ENCODE measurements around the gene INKA2.

INKA2 gene

GRCh38 chr1:111739194-111739924, at the start of gene INKA2:
INKA2 (minus strand) TSS chr1:111739395; CDS start chr1:111739242, 153 bp downstream.
- peak within 1 kb of the TSS; percentile 87 for H3K27ac Mint-ChIP-seq
- peak within 1 kb of the TSS; percentile 85 for H3K4me3 Mint-ChIP-seq
- ATAC-seq = peak; percentile 88
- no peaks in the 10 kb centered on the region for H3K36me3 Mint-ChIP-seq
- DNase-seq (ENCODE audit: low spot score in 2 of 2) = peak; percentile 71 to 90
- H3K4me1 Mint-ChIP-seq = peaks cover 33% of the 10 kb centered on the region
- H3K9me3 Mint-ChIP-seq = no peaks in the 10 kb centered on the region

GRCh38 chr1:111786669-111787207, 47.5 kb upstream of the INKA2 start:
- ATAC-seq = no peak
- no peak overlapping the region for H3K4me3 Mint-ChIP-seq
- no peak for DNase-seq (ENCODE audit: low spot score in 2 of 2)
- no peaks in the 10 kb centered on the region for H3K36me3 Mint-ChIP-seq
- no peak overlapping the region for H3K27ac Mint-ChIP-seq
- no peaks in the 10 kb centered on the region for H3K9me3 Mint-ChIP-seq
- H3K4me1 Mint-ChIP-seq = no peaks in the 10 kb centered on the region

- no peak for ATAC-seq
- Mint-ChIP-seq H3K36me3 (no peaks in the 10 kb centered on the region), H3K9me3 (no peaks in the 10 kb centered on the region), H3K4me3 (no peak overlapping the region), H3K4me1 (no peaks in the 10 kb centered on the region), H3K27ac (no peak overlapping the region)
- DNase-seq (ENCODE audit: low spot score in 2 of 2) = no peak
These were observed 45.2 kb upstream of the INKA2 start for GRCh38 chr1:111784273-111784901.

- no peaks in the 10 kb centered on the region for H3K9me3 Mint-ChIP-seq
- no peak overlapping the region for H3K4me3 Mint-ChIP-seq
- H3K27ac Mint-ChIP-seq = no peak overlapping the region
- no peaks in the 10 kb centered on the region for H3K4me1 Mint-ChIP-seq
- no peak for DNase-seq (ENCODE audit: low spot score in 2 of 2)
- ATAC-seq = no peak
- H3K36me3 Mint-ChIP-seq = no peaks in the 10 kb centered on the region
These were observed 40.4 kb upstream of the INKA2 start for GRCh38 chr1:111779546-111779945.

GRCh38 chr1:111778541-111779051, 39.4 kb upstream of the INKA2 start:
- Mint-ChIP-seq H3K36me3 (no peaks in the 10 kb centered on the region), H3K4me3 (no peak overlapping the region), H3K4me1 (no peaks in the 10 kb centered on the region), H3K27ac (no peak overlapping the region), H3K9me3 (no peaks in the 10 kb centered on the region)
- DNase-seq (ENCODE audit: low spot score in 2 of 2) = no peak
- ATAC-seq = no peak

- no peak overlapping the region for H3K27ac Mint-ChIP-seq
- no peaks in the 10 kb centered on the region for H3K4me1 Mint-ChIP-seq
- no peaks in the 10 kb centered on the region for H3K9me3 Mint-ChIP-seq
- no peaks in the 10 kb centered on the region for H3K36me3 Mint-ChIP-seq
- no peak overlapping the region for H3K4me3 Mint-ChIP-seq
- DNase-seq (ENCODE audit: low spot score in 2 of 2) (no peak), ATAC-seq (no peak)
These were observed 38.9 kb upstream of the INKA2 start for GRCh38 chr1:111778066-111778465.

- H3K9me3 Mint-ChIP-seq = no peaks in the 10 kb centered on the region
- ATAC-seq = no peak
These were observed 38.1 kb upstream of the INKA2 start for GRCh38 chr1:111777301-111777700.

GRCh38 chr1:111776861-111777260, 37.7 kb upstream of the INKA2 start:
- Mint-ChIP-seq H3K27ac (no peak overlapping the region), H3K4me1 (no peaks in the 10 kb centered on the region), H3K36me3 (no peaks in the 10 kb centered on the region), H3K9me3 (no peaks in the 10 kb centered on the region), H3K4me3 (no peak overlapping the region)
- DNase-seq (ENCODE audit: low spot score in 2 of 2) = no peak
- no peak for ATAC-seq

More at GRCh38 chr1:111777301-111777700, 38.1 kb upstream of the INKA2 start:
- no peak for DNase-seq (ENCODE audit: low spot score in 2 of 2)
- H3K4me1 Mint-ChIP-seq = no peaks in the 10 kb centered on the region
- H3K4me3 Mint-ChIP-seq = no peak overlapping the region
- H3K36me3 Mint-ChIP-seq = no peaks in the 10 kb centered on the region
- H3K27ac Mint-ChIP-seq = no peak overlapping the region

- Mint-ChIP-seq H3K36me3 (no peaks in the 10 kb centered on the region), H3K4me1 (no peaks in the 10 kb centered on the region), H3K27ac (no peak overlapping the region), H3K9me3 (no peaks in the 10 kb centered on the region), H3K4me3 (no peak overlapping the region)
- DNase-seq (ENCODE audit: low spot score in 2 of 2) = no peak
- no peak for ATAC-seq
These were observed 37.2 kb upstream of the INKA2 start for GRCh38 chr1:111776391-111776790.

GRCh38 chr1:111775966-111776365, 36.8 kb upstream of the INKA2 start:
- Mint-ChIP-seq H3K9me3 (no peaks in the 10 kb centered on the region), H3K4me1 (no peaks in the 10 kb centered on the region), H3K4me3 (no peak overlapping the region), H3K27ac (no peak overlapping the region), H3K36me3 (no peaks in the 10 kb centered on the region)
- DNase-seq (ENCODE audit: low spot score in 2 of 2) = no peak
- ATAC-seq = no peak

- peaks cover 43% of the 10 kb centered on the region for H3K36me3 Mint-ChIP-seq
- ATAC-seq (no peak), DNase-seq (ENCODE audit: low spot score in 2 of 2) (no peak)
- no peaks in the 10 kb centered on the region for H3K4me1 Mint-ChIP-seq
- no peaks in the 10 kb centered on the region for H3K9me3 Mint-ChIP-seq
- H3K4me3 Mint-ChIP-seq = no peak overlapping the region
- H3K27ac Mint-ChIP-seq = no peak overlapping the region
These were observed 31.7 kb upstream of the INKA2 start for GRCh38 chr1:111770916-111771315.

- ATAC-seq = peak; percentile 49
- Mint-ChIP-seq H3K36me3 (peaks cover 56% of the 10 kb centered on the region), H3K4me3 (no peak overlapping the region), H3K27ac (peak overlapping the region; percentile 34), H3K9me3 (no peaks in the 10 kb centered on the region), H3K4me1 (no peaks in the 10 kb centered on the region)
- DNase-seq (ENCODE audit: low spot score in 2 of 2) = no peak
These were observed 30.4 kb upstream of the INKA2 start for GRCh38 chr1:111769517-111770146.

GRCh38 chr1:111768625-111769024, 29.4 kb upstream of the INKA2 start:
- ATAC-seq = no peak

GRCh38 chr1:111768023-111768422, 28.8 kb upstream of the INKA2 start:
- Mint-ChIP-seq H3K9me3 (no peaks in the 10 kb centered on the region), H3K4me1 (no peaks in the 10 kb centered on the region), H3K4me3 (no peak overlapping the region), H3K36me3 (peaks cover 72% of the 10 kb centered on the region), H3K27ac (peak overlapping the region; percentile 43)
- DNase-seq (ENCODE audit: low spot score in 2 of 2) (no peak), ATAC-seq (no peak)

More at GRCh38 chr1:111768625-111769024, 29.4 kb upstream of the INKA2 start:
- H3K4me3 Mint-ChIP-seq = no peak overlapping the region
- no peaks in the 10 kb centered on the region for H3K9me3 Mint-ChIP-seq
- peaks cover 66% of the 10 kb centered on the region for H3K36me3 Mint-ChIP-seq
- no peak for DNase-seq (ENCODE audit: low spot score in 2 of 2)
- no peak overlapping the region for H3K27ac Mint-ChIP-seq
- no peaks in the 10 kb centered on the region for H3K4me1 Mint-ChIP-seq

- Mint-ChIP-seq H3K9me3 (no peaks in the 10 kb centered on the region), H3K4me1 (peaks cover 18% of the 10 kb centered on the region), H3K36me3 (peaks cover 100% of the 10 kb centered on the region), H3K4me3 (no peak overlapping the region), H3K27ac (peak overlapping the region; percentile 36)
- ATAC-seq (no peak), DNase-seq (ENCODE audit: low spot score in 2 of 2) (no peak)
These were observed 23.1 kb upstream of the INKA2 start for GRCh38 chr1:111762332-111762731.
